ENCODE measurements around the gene SH3GLB2.

GRCh38 chr9:129068110-129068509, 40.0 kb upstream of the SH3GLB2 start:
- TF ChIP-seq, protein P1, sequence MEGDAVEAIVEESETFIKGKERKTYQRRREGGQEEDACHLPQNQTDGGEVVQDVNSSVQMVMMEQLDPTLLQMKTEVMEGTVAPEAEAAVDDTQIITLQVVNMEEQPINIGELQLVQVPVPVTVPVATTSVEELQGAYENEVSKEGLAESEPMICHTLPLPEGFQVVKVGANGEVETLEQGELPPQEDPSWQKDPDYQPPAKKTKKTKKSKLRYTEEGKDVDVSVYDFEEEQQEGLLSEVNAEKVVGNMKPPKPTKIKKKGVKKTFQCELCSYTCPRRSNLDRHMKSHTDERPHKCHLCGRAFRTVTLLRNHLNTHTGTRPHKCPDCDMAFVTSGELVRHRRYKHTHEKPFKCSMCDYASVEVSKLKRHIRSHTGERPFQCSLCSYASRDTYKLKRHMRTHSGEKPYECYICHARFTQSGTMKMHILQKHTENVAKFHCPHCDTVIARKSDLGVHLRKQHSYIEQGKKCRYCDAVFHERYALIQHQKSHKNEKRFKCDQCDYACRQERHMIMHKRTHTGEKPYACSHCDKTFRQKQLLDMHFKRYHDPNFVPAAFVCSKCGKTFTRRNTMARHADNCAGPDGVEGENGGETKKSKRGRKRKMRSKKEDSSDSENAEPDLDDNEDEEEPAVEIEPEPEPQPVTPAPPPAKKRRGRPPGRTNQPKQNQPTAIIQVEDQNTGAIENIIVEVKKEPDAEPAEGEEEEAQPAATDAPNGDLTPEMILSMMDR (IDR thresholded peaks at IDR 0.05 in 4 of 5, conservative IDR thresholded peaks at IDR 0.05 in 1 of 5) = no peak
- no peak for TF ChIP-seq POLR2A (IDR thresholded peaks at IDR 0.05)
